Ovary (tissue), 3 donors: ENCODE measurements around the gene CD74.

ENCODE experiments used
- EP300 ChIP-seq: sonication (generic); formaldehyde crosslinking; IDR thresholded peaks from one replicate; pipeline ENCODE4 v1.6.1; 2017; ENCODE audit warnings: antibody characterized with exemption
- POLR2A ChIP-seq: fragments of 450-650 bp; IDR thresholded peaks from one replicate; pipeline ENCODE4 v1.6.1; 2017; ENCODE audit warnings: antibody characterized with exemption, mild to moderate bottlenecking, moderate library complexity
- TF ChIP-seq, protein P1 (sequence below), 3 donors: fragments of 450-650 bp in 2 of 3; fragments of 200-600 bp in 1 of 3; IDR thresholded peaks; one replicate each; pipeline versions ENCODE4 v1.5.1 to v1.8.0; 2016 to 2022; ENCODE audit warnings: antibody characterized with exemption in 3 of 3, mild to moderate bottlenecking in 1 of 3
- donor health status: DM: no; HTN: no; CAD: no.

GRCh38 chr5:150361301-150361700 lies 51.4 kb downstream of the CD74 start:
- TF ChIP-seq, protein P1, sequence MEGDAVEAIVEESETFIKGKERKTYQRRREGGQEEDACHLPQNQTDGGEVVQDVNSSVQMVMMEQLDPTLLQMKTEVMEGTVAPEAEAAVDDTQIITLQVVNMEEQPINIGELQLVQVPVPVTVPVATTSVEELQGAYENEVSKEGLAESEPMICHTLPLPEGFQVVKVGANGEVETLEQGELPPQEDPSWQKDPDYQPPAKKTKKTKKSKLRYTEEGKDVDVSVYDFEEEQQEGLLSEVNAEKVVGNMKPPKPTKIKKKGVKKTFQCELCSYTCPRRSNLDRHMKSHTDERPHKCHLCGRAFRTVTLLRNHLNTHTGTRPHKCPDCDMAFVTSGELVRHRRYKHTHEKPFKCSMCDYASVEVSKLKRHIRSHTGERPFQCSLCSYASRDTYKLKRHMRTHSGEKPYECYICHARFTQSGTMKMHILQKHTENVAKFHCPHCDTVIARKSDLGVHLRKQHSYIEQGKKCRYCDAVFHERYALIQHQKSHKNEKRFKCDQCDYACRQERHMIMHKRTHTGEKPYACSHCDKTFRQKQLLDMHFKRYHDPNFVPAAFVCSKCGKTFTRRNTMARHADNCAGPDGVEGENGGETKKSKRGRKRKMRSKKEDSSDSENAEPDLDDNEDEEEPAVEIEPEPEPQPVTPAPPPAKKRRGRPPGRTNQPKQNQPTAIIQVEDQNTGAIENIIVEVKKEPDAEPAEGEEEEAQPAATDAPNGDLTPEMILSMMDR (IDR thresholded peaks at IDR 0.05): no peak
- TF ChIP-seq POLR2A (no peak), EP300 (no peak)
